Measurements from ENCODE around the gene DCLK2.
"Not testable (repeated sequence)": the region's sequence is repeated elsewhere in the genome, so short reads cannot be mapped to it uniquely, and the experiment has no call there.

Gene DCLK2

DNA sequence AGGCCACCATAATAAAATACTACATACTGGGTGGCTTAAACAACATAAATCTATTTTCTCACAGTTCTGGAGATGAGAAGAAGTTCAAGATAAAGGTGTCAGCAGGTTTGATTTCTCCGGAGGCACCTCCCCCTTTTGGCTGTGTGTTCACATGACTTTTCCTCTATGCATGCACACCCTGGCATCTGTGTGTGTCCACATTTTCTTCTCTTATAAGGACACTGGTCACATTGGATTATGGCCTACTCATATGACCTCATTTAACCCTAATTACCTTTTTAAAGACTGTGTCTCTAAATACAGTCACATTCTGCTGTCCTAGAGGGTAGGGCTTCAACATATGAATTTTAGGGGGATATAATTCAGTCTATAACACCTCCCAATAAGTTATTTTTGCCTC lies 79.8 kb downstream of the DCLK2 start:
- FAIRE-seq, result no peak

DNA sequence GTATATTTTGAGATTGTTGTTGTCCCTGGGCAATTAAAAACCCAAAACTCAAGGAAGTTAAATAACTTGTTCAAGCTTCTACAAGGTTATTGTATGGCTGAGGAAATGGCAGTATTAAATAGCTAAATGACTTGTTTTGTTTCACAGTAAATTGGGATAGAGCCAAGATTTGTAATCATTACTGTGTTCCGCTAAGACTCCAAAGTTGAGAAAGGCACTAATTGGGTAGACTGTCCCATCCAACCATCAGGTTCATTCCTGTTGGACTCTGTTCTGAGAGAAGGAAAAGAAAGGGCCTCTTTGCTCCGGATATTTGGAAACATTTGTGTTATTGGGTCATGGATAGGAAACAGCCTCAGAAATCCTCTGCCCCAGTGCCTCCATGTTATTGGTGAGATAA lies 82.2 kb downstream of the DCLK2 start:
- FAIRE-seq, result no peak

DNA sequence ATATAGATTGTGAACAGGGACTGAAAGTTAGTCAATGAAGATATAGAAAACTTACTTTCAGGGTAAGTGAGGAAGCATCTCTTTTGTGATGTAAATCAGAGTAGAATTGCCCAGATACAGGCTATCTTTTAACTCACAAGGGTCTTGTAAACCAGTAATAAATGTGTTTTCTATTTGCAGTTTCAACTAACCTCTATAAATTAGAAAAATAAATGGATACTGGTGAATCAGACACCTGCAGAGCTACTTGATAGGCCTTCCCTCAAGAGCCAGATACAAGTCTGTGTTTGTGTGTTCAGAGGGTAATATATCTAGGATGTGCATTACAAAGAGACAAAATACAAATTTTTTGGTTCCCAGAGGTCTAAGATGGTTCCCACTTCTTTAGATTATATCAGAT lies 82.9 kb downstream of the DCLK2 start:
- FAIRE-seq, result no peak

DNA sequence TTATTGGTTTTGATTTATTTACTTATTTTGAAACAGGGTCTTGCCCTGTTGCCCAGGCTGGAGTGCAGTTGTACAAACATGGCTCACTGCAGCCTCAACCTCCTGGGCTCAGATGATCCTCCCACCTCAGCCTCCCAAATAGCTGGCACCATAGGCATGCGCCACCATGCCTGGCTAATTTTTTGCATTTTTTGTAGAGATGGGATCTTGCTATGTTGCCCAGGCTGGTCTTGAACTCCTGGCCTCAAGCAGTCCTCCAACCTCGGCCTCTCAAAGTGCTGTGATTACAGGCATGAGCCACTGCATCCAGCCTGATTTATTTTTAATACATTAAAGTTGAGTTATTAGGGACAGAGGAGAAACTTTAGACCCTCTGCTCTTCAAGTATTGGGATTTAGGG lies 83.8 kb downstream of the DCLK2 start:
- FAIRE-seq, result not testable (repeated sequence)

DNA sequence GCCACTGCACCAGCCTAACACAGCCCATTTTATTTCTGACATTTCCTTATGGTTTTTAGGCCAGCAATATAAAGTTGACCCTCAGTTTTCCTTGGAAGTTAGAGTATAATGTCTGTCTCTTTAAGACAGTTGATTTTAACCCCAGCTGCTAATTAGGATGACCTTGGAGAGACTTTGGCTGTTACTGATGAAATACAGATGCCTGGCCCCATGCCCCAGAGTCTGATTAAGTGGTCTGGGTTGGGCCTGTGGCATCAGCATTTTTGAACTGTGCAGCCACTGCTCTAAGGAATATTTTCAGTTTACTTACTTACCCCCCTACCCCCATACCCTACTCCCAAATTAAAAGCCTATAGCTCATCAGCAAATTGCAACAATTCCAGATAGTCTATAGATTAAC lies 85.8 kb downstream of the DCLK2 start:
- no peak for FAIRE-seq

DNA sequence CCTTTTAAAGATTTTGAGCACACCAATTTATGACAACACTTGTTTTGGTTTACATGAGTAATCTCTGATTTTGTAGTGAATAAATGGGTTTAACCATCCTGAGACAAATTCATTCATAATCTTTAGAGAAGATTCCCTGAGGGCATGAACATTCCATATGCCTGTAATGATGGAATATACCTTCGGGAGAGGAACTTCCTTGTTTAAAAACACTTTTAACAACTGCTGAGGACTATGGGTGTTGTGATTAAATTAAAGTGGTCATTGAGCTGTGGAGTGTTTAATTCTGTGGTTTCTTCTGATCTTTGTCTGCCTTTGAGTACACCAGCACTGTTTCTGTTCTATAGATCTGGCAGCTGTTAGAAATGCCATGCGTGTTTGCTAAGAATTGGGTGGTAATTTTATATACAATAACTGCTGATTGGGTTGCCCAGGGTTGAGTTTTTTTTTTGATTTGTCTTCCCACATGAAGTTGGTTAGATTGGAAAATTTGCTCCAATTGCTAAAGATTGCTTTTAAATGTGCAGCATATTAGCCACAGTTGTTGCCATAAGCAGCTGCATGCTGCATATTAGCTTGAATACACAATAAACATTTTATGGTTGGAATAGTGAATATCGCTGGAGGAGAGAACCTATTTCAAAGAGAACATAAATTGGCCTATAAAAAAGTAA lies 86.8 kb downstream of the DCLK2 start:
- no peak for FAIRE-seq

DNA sequence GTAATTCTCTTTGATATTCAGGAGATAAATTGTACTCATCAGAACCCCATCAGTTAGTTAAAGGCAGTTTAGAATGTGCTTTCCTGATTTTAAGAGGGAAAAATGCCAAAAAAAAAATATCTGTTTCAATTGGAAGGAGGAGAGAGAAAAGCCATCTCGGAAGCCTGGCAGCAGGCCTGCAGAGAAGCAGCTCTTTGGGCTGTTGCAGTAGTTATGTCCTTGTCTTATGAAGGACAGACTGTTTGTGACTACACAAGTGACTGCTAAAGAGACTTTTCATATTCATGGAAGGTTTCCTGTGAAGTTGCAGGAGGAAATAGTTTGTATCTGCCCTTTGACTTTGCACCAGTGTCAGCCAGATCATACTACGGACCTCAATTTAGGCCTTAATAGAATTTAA lies 88.8 kb downstream of the DCLK2 start:
- no peak for FAIRE-seq

DNA sequence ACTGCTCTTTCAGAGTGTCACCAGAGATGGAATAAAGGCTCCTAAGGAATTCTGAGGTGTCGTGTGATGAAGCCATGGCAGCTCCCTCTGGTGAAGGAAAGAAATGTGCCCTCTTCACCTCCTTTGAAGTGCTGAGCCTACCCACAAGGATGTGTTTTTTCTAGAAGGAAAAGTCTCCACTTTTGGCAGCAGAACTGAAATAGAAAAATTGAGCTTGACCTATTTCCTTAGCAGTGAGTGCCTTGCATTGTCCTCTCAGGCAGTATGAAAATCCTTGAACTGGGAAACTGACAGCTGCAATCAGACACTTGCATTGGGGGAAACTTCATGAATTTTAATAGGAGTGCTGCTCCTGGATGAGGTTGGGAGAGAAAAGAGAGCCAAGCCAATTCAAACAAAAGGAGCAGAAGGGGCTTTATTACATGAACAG lies 95.2 kb downstream of the DCLK2 start:
- no peak for FAIRE-seq

DNA sequence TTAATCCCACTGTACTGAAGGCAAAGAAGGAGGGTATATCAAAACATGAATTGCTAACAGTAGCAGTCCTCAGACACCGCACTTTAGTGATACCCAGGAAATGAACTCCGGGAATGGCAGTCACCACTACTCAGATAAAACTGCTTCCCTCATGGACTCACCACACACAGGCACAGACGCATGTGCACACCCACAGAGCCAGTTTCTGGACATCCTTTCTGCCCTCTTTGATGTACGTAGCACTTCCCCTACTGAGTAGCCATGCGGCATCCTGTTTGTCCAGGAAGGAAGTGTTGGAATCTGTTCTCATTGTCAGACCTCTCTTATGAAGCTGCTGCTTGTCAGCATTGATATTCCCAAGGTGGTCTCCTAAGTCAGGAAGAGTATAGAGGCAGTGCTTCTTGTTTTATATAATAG lies 95.7 kb downstream of the DCLK2 start:
- FAIRE-seq, result no peak

DNA sequence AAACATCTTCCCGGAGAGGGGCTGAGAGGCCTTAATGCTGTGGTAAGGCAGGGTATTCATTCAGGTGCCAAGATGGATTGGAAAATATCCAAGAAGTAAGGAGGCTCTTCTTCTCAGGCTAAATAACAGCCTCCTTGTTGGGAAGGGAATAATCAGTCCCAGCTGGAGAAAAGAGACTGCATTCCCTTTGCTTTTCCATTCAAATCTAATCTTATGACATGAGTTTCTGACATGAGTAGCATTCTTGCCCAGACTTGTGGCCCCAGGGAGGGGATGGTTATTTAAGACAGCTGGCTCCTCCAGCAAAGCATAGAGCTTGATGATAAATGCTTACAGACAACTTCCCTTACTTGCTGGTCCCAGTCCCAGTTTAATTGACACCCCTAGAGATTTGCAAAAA lies 98.3 kb downstream of the DCLK2 start:
- no peak for FAIRE-seq

DNA sequence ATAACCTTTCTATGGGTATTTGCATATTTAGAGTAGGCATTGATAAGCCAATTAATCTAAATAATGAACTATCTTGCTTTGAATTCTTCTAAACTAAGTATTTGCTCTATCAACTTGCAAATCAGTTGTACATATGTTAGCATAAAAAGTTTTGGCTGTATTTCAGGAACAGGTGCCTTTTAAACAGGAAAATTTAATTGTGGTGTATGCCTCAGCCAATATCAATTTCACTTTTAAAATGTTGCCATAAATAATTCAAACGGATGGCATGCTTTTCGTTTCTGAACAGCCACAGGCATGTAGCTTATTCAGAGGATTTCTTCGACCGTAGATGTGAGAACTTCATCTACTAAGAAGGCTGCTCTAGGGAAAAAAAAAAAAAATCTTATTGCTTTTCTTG lies 99.9 kb downstream of the DCLK2 start:
- FAIRE-seq, result no peak

DNA sequence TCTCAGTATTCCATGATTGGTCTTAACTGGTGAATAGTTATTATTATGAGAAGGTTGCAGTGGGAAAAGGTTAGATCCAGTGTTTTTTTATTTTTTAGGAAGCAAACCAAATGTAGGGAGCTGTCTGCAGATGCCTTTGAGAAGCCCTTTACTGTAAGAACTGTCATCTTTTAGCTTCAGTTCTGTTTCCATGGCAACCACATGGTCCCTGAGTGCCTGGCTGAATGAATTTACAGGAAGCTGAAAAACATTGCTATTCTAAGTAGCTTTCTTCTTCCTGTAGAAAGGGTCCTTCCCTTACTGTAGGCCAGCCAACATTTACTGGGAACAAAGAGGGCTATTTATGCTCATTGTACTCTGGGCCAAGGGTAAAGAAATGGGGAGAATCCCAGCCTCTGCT lies 103.3 kb downstream of the DCLK2 start:
- no peak for FAIRE-seq

DNA sequence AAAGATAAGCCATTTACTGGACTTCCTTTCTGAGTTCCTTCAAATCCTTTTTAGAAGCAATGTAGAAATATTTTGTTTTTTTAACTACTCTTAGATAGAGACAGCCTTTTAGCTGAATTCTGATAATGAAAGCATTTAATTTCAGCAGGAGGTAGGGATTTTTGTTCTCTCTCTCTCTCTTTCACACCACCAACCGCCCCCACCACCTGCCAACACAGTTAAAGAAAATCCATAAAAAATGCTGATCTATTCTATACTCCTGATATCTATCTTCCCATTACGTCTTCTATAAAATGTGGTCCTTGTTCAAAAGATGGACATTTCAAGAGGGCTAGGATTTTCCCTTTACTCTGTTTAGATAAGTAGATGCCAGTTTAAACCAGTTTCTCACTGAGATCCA lies 104.5 kb downstream of the DCLK2 start:
- no peak for FAIRE-seq

DNA sequence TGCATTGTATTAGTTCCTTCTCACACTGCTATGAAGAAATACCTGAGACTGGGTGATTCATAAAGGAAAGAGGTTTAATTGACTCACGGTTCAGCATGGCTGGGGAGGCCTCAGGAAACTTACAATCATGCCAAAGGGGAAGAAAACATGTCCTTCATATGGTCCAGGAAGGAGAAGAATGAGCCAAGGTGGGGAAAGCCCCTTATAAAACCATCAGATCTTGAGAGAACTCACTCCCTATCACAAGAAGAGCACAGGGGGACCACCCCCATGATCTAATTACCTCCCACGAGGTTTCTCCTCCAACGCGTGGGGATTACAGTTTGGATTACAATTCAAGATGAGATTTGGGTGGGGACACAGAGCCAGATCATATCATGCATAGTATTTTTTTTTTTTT lies 106.8 kb downstream of the DCLK2 start:
- FAIRE-seq, result not testable (repeated sequence)

DNA sequence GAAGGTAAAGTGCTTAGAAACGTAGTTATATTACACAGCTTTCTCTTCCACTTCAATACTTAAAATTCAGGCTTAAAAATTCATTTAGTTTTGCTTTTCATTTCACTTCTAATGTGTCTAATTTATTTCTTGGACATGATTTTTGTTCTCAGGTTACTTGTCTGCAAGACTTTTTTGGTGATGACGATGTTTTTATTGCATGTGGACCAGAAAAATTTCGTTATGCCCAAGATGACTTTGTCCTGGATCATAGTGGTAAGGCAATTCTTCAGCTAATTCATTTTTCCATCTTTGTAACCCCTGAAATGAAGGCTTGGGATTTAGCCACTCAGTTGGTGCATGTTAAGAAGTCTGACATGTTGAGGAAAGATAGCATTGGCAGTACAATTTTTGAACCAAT lies 114.7 kb downstream of the DCLK2 start:
- peak; percentile 9 for FAIRE-seq

DNA sequence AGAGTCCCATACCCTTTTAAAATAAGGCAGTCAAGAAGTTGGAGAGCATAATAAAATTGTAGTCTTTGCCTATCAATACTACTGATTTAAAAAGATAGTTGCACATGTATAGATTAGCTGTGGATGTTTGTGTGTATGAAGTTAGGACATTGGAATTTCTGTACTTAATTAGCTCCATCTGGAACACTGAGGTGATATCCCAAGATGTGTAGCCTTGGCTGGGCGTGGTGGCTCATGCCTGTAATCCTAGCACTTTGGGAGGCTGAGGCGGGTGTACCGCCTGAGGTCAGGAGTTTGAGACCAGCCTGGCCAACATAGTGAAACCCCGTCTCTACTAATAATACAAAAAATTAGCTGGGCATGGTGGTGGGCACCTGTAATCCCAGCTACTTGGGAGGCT lies 119.0 kb downstream of the DCLK2 start:
- FAIRE-seq, result not testable (repeated sequence)

DNA sequence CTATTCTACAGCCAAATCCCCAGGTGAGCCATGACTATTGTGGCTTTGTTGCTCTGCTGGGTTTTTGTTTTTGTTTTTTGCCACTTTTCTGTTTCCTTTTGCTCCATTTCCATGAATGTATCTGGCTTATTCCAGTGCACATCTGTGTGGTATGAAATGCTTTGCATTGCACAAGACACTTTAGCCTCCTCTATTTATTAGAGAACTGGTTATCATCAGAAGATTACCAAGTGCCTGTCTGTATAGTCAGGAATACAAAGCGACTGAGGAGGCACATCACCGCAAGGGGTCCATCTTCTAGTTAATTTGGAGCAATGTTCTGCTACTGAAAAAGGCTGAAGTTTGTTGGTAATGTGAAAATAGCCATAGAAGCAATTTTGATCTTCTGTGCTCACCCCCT lies 120.8 kb downstream of the DCLK2 start:
- no peak for FAIRE-seq

DNA sequence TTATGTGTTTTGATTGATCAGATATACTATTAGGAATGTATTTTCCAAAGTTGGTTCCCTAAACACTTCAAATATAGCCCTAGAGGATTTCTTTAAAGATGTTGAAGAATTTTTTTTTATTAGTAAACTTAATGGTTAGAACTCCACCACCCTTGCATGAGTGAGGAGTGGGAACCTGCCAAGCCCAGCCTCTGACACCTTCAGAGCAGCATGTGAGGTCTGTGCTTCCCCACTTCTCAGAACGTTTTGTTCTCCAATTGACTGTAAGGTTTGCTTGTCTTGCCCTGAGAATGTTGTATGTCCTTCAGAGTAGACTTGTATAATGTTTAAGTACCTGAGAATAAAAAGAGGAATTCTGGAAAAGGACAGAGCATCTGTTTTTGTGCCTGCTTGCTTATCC lies 126.8 kb downstream of the DCLK2 start:
- no peak for FAIRE-seq

DNA sequence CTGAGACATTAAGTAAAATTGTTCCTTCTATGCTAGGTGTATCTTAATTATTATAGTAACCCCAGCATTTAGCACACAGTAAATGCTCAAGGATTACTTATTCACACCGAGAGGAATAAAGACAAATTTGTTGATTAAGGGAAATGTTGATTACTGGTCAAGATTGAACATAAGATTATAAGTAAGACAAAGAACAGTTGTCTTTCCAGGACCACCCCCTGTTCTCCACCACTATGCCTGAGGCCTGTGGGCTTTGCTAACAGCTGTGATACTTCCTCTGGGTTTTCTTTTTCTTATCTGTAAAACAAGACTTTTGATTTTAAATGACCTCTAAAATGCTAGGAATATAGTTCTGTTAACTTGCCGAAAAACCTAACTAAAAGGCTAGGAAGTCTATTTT lies 128.0 kb downstream of the DCLK2 start:
- FAIRE-seq, result no peak

DNA sequence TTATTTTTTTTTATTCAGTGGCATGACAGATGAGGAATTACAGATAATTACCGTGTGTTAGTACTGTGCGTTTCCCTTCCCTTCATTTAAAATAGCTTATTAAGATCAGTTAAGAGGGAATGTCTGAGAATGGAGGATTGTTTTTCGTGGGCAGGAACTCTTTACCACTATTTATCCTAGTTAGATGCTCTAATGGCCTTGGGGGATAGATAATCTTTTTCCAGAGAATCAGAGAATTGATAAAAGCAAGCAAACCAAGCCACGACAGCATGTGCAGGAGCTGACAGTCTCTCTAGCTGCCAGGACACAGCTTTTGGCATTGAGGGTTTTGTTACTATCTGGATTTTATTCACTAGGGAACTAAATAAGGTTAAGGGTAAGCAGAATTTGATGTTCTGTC lies 128.7 kb downstream of the DCLK2 start:
- no peak for FAIRE-seq

DNA sequence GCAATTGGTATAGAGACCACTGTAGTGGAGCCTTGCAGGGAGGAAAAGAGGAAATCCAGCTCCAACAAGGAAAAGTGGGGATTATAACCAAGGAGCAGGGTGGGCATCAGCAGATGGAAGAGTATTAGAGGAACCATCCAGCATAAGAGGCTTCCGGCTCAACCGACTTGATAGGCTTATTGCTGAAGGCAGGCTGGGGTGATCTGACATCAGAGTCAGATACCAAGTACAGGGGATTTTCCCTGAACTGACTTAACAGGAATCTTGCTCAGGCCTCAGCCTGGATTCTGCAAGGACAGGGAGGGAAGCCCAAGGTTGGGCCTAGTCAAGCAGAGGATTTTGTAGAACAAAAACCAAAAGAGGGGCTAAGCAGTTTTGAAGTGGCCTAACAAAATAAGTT lies 129.6 kb downstream of the DCLK2 start:
- FAIRE-seq, result no peak

DNA sequence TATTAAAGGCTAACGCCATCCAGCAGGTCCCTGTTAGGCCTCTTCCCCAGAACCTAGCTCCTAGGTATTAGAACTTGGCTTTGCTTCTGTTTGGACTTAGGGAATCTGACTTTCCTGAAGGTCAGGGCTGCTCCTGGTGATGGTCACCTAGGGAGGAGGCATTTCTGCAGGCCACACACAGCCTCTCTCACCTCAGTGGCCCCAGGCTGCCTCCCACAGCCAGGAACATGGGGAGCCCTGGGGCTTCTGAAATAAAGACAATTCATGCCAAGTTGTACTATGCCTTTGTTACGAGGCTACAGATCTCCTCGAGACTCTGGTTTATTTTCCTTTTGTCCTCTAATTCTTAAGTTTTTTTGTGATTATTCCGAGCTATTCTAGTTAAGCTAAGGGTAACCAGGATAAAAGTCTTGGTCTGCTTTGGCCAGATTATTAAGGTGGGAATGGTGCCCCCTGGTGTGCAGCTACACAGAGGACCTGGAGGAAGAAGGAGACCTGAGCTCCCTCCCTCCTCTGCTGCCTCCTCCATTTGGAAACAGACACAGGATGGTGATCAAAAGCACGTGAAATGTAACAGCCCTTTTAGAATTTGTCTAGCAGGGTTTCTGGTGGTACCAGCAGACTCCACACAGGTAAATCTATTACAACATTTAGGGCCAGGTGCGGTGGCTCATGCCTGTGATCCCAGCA lies 131.0 kb downstream of the DCLK2 start:
- FAIRE-seq, result no peak

DNA sequence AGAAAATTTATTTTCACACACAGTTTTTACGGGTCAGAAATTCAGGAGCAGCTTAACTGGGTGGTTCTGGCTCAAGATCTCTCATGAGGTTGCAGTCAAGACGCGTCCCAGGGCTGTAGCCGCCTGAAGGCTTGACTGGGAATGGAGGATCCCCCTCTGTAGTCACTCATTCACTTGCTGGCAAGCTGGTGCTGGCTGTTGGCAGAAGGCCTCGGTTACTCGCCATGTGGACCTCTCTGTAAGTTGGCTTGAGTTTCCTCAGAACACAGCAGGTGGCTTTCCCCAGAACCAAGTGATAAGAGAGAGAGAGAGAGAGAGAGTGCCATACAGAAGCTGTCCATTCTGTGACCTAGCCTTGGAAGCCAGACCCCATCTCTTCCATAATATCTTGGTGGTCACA lies 132.8 kb downstream of the DCLK2 start:
- FAIRE-seq, result no peak

DNA sequence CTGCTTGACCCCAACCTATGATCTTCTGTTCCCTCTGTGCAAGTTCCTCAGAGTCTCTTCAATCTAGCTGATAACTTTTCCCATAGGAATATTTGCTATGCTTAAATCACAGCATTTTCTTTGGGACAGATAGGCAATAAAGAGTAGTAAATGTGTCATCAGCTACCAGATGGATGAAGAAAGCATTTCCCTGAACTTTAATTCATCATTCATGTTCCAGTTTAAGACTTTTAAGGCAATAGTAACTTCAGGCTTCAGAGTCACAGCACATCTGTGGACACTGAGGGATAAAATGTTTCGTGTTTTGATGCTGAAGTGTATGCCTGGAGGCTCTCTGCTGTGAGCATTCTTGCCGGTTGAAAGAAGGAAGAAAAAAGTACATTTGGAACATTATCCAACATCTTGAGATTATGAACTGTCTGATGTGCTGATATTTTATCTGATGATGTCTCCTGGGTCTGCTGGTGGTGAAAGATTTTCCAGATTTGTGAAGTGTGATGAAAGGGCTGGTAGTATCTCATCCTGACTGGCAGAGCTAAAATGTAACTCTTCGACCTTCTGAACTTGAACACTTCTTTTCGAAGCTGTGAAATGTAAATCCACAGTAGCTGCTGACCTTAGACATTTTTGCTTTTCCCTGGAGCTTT lies 133.7 kb downstream of the DCLK2 start:
- no peak for FAIRE-seq

DNA sequence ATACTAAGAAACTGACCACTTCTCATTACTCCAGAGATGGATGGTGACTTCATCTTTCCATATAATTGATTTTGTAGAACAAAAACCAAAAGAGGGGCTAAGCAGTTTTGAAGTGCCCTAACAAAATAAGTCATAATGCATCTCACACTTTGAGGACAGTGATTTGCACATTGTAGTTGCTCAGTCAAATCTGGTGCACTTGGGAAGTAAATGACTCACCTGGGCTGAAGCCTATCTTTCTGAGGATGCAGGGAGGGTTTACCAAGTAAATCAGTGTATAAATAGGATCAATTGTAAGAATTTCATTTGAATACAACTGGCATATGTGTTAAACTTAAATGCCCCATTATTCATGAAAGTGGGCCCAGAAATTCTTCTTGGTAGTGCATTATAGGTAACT lies 134.2 kb downstream of the DCLK2 start:
- no peak for FAIRE-seq

Data from islet of Langerhans (tissue), 1 donor.